Right renal cortex interstitium (tissue), 3 donors: Measurements from ENCODE around the gene RNF169. TPM values are rescaled to one million over a fixed set of nuclear protein-coding genes. Genes with fewer than 3 reads are reported as not detected.
"Not testable (repeated sequence)": the region's sequence is repeated elsewhere in the genome, so short reads cannot be mapped to it uniquely, and the experiment has no call there.

Experiments used
- DNase-seq, 3 donors: peaks; one replicate each; pipeline ENCODE4 v3.0.0-alpha.2; 2013; ENCODE audit warnings: low read depth in 3 of 3, low spot score in 2 of 3
- polyA plus RNA-seq, 3 donors: library from polyadenylated mRNA; unstranded; fragments of 120-200 nt; gene quantifications; one replicate each; pipeline ENCODE4 v1.2.1, GENCODE V29; 2013; ENCODE audit not compliant: insufficient read length in 3 of 3

The RNF169 gene
- polyA plus RNA-seq, 3 donors = 16.2 to 20.1 (median 16.6) TPM

DNA sequence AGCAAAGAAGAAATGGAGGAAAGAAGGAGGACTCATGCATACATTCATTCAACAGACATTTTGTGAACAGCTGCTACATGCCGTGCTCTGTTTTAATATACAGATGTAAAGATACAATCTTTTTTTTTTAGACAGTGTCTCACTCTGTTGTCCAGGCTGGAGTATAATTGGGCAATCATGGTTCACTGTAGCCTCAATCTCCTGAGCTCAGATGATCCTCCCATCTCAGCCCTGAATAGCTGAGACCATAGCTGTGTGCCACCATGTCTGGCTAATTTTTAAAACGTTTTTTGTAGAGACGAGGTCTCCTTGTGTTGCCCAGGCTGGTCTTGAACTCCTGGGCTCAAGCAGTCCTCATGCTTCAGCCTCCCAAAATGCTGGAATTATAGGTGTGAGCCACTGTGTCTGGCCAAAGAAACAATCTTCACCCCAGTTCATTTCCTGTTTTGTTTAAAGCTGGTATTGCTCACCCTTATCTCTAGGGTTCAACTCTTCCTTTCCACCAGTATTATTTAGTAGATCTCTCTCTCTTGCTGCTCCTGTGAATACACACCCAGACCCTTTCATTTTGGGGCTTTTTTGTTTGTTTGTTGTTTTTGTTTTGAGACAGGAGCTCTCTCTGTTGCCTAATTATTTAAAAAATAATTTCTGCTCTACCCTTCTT is 69.8 kb downstream of the RNF169 start:
- DNase-seq = no peak

GRCh38 chr11:74819400-74819799 is 70.8 kb downstream of the RNF169 start:
- DNase-seq = no peak

DNA sequence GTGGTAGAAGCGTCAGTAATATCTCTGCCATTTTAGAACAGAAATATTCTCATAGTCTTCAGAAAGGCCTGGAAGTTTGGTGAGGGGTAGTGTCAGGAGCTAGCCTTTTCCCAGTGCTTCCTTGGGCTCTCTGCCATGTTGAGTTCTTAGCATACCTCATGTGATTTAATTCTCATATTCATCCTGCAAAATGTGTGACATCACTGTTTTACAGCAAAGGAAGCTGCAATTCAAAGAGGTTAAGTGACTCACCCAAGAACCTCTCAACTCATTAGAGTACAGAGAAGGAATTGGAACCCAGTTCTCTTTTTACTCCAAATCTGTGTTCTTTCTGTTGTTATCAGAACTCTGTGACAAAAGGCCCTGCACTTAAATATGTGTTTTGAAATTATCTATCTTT is 72.1 kb downstream of the RNF169 start:
- DNase-seq = no peak

- peak; percentile 71 to 85 (median 83) for DNase-seq
These were observed 73.5 kb downstream of the RNF169 start for GRCh38 chr11:74822170-74822569.

DNA sequence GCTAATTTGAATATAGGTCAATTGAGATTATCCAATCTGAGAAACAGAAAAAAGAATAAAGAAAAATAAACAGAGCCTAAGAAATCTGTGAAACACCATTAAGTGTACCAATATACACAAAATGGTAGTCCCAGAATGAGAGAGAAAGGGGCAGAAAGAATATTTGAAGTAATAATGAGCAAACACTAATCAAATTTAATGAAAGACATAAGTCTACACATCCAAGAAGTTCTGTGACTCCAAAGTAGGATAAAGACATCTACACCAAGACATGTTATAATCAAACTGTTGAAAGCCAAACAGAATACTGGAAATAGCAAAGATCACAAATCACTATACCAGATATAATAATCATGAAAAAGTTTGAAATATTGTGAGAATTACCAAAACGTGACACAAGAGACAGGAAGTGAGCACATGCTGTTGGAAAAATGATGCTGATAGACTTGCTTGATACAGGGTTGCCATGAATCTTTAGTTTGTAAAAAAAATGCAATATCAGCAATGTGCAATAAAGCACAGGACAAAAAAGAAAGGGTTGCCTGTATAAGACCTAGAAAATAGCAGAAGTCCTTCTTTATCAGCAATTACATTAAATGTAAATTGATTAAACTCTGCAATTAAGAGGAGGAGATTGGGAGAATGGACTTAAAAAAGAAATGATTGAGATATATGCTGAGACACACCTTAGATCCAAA is 75.8 kb downstream of the RNF169 start:
- DNase-seq = no peak

DNA sequence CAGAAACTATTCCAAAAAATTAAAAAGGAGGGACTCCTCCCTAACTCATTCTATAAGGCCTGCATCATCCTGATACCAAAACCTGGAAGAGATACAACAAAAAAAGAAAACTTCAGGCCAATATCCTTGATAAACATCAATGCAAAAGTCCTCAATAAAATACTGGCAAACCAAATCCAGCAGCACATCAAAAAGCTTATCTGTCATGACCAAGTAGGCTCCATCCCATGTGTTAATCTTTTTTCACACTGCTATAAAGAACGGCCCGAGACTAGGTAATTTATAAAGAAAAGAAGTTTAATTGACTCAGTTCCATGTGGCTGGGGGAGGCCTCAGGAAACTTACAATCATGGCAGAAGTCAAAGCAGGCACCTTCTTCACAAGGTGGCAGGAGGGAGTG is 76.9 kb downstream of the RNF169 start:
- DNase-seq = not testable (repeated sequence)

- DNase-seq = no peak
These were observed 78.3 kb downstream of the RNF169 start for GRCh38 chr11:74826901-74827300.

- DNase-seq = no peak
These were observed 88.5 kb downstream of the RNF169 start for GRCh38 chr11:74837191-74837590.

DNA sequence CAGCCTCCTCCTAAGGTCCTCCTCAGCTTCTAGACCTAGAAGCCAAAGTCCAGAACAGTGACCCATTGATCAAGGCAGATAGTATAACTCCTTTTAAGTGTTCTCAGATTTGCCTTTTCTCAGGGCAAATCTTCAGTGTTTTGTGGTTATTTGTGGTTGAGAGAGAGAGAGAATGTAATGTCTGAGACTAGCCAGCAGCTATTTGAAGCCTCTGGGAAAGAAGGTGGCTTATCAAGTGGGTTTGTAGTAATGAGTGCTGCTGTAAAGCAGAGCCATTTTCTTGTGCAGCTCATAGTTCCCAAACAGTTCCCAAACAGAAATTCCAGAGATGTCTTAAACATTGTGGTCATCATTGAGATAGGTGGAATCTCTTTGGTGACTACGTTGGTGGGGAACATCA is 89.5 kb downstream of the RNF169 start:
- no peak for DNase-seq

DNA sequence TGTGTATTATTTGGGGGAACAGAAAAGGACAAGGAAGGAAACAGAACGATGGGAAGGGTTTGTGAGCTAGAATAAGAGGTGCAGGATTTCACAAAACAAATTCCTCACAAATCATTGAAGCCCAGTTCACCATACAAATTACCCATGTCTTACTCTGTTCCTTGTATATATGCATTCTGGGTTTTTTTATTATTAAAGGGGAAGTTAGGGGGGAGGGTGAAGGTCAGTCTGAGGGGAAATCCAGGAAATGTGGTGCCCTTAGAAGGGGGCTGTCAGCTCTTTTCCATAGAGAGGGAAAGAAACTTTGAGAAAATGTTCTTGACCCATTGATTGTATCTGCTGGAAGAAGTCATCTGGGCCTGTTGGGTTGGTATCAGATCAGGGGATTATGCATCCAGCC is 90.8 kb downstream of the RNF169 start:
- no peak for DNase-seq

- DNase-seq = no peak
These were observed 91.3 kb downstream of the RNF169 start for GRCh38 chr11:74839971-74840370.

DNA sequence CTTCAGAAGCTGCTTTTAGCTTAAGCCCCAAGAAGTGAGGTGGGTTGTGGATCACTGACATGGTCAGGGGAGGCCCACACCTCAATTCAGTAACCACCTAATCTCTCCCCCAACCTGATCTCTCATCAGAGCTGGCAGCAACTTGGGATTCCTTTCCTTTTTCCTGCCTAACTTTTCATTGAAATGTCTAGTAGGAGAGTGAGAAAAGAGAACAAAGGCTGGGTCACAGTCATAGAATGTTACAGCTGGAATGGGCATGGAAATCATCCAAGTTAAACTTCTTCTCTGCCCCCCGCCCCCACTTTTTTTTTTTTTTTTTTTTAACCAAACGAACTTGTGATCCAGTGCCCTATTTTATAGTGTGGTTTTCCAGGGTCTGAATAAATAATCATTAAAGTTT is 91.8 kb downstream of the RNF169 start:
- DNase-seq = no peak

- no peak for DNase-seq
These were observed 94.3 kb downstream of the RNF169 start for GRCh38 chr11:74842967-74843366.

GRCh38 chr11:74844072-74844471 is 95.4 kb downstream of the RNF169 start:
- no peak for DNase-seq

DNA sequence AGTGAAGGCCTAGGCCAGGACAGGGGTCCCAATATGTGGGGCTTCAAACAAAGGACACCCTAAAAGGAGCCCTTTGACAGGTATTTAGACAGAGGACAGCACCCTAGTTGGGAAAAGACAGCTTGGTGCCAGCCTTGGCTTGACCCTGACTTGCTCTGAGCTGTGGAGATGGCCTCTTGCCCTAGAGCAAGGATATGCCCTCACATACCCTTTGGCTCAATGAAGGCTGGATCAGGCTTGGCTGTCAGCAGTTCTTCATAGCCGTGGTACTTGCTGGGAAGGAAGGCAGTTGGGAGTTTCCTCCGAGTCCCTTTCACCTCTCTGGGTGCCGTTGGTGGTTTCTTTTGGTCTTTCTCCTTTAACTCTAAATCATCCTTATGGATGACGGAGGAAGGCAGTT is 96.2 kb downstream of the RNF169 start:
- DNase-seq = no peak

DNA sequence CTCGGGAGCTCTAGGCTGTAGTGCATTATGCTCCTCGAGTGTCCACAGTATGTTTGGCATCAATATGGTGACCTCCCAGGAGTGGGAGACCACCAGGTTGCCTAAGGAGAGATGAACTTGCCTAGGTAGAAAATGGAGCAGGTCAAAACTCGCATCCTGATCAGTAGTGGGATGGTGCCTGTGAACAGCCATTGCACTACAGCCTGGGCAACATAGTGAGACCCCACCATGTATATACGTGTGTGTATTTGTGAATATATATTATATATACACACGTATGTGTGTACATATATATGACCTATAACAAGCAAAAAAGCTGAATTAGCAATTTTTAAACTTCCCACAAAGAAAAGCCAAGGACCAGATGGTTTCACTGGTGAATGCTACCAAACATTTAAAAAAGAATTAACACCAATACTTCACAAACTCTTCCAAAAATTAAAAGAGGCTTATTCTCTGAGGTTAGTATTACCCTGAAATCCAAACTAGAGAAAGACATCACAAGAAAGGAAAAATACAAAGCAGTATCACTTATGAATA is 97.4 kb downstream of the RNF169 start:
- no peak for DNase-seq

DNA sequence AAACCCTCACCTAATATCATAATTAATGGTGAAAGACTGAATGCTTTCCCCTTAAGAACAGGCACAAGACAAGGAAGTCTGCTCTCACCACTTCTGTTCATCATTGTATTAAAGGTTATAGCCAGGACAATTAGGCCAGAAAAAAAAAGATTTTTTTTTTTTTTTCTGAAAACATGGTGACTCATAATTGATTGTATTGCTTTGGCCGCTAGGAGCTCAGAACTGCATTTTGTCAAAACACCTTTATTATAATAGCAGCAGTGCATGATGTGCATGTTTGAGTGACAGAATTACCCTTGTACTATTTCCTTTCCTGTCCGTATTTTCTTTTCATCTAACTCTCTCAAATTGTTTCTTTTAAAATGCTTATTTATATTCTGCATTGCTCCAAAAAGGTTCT is 98.1 kb downstream of the RNF169 start:
- no peak for DNase-seq

DNA sequence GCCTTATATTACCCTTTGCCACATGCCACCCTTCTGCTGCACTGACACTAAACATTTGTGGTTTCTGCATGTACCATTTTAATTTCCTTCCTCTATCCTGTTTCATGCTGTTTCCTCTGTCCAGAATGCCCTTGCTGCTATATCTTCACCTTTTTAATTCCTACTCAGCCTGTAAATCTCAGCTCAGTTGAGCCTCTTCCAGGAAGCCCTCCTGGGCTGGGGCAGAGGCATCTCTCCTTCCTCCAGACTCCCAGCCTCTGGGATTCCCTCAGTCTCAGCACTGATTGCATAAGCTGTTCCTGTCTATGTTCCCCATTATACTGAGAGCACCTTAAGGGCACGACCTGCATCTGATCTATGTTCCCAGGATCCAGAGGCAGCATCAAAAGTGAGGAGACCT is 98.7 kb downstream of the RNF169 start:
- DNase-seq = no peak

DNA sequence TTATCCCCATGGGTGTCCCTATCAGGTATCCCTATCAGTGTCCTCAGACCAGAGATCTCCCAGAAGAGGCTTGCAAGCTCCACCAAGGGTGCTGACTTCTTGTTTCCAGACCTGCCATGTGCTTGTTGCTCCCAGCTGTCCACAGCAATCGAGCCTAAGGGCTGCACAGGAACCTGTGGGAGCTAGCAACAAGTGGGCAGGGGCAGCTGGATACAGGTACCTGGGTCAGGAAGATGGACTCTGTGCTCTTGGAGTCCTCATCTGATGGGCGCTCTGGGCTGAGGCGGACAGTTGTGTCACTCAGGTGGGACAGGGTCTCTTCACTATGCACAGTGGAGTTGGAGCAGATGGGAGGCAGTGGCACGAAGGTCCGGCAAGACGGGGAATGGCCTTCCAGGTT is 99.2 kb downstream of the RNF169 start:
- no peak for DNase-seq

DNA sequence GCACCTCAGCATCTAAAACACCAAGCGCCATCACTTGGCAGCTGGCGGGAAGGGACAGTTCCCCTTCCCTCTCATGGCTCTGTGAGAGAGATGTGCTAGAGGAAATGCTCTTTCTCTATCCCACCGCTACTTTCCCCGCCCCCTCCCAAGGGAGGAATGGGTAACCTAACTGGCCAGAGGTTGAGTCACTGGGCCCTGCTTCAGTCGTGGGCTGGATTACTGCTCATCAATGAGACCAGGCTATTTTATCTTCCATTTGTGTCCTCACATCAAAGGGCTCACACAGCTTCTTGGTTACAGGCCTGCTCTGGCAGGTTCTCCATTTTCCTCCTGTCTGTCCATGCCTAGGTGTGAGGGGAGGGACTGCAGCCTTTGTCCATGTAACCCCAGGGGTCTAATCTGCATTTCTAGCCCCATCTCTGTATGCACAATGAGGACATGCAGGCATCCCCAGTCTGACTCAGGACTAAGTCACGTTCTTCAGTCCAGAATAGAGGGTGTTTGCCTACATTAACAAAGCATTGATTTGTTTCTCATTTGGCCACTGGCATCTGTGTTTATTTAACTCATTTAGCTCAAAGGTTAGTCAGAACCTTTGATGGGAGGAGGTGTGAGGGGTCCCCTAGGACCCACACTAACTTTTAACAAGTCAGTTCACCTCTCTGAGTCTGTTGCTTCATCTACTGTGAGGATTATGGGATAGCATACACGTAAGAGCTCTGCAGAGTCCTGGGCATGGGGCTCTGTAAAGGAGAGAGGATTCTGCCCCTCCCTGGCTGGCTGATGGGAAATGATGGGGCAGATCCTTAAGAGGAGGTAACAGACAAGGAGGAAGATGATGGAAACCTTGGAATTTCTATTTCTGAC is 101.1 kb downstream of the RNF169 start:
- no peak for DNase-seq

GRCh38 chr11:74853223-74853622 is 104.6 kb downstream of the RNF169 start:
- no peak for DNase-seq
